Muscle of leg (tissue), 9 donors: Measurements from ENCODE around the gene DDR2. TPM values are rescaled to one million over a fixed set of nuclear protein-coding genes. Genes with fewer than 3 reads are reported as not detected.

Experiments
- polyA plus RNA-seq, 8 donors: library from polyadenylated mRNA; unstranded; fragments of 120-200 nt; gene quantifications; one replicate each; pipeline versions ENCODE4 v1.2.1 to v1.2.3, GENCODE V29; 2013; ENCODE audit warnings: inconsistent platforms in 1 of 8, low replicate concordance in 1 of 8; ENCODE audit not compliant: insufficient read length in 8 of 8, insufficient read depth in 1 of 8
- total RNA-seq: library from RNA; stranded (reverse); fragments of 120-200 nt; gene quantifications from one replicate; pipeline ENCODE4 v1.2.4, GENCODE V29; 2013

The DDR2 gene
- total and polyA plus RNA-seq, 9 donors: 23.7 to 66.4 (median 47.9) TPM

Other genes with a start within 250 kb of the DDR2 start
- gene SH2D1B, start 220.3 kb upstream of the DDR2 start, total RNA-seq: 0.27 TPM
- under 1 TPM in 7 of 8 donors, not detected in 1; 0.14 to 0.39 (median 0.25) TPM for gene SH2D1B, start 220.3 kb upstream of the DDR2 start, polyA plus RNA-seq
- 23.1 TPM for gene UHMK1, start 134.6 kb upstream of the DDR2 start, total RNA-seq
- gene UHMK1, start 134.6 kb upstream of the DDR2 start, polyA plus RNA-seq: 10 to 100 TPM; 17.3 to 26.9 (median 22.4) TPM
- gene UAP1, start 70.7 kb upstream of the DDR2 start, total RNA-seq: 42.2 TPM
- gene UAP1, start 70.7 kb upstream of the DDR2 start, polyA plus RNA-seq: 10 to 100 TPM; 26.5 to 40.1 (median 29.8) TPM
- 7.8 TPM for gene HSD17B7, start 158.2 kb downstream of the DDR2 start, total RNA-seq
- 10 to 100 TPM in 1 of 8 donors, 1 to 10 TPM in 7; 6.2 to 11.7 (median 7.2) TPM for gene HSD17B7, start 158.2 kb downstream of the DDR2 start, polyA plus RNA-seq
- 9.7 TPM for gene CCDC190, start 228.7 kb downstream of the DDR2 start, total RNA-seq
- gene CCDC190, start 228.7 kb downstream of the DDR2 start, polyA plus RNA-seq: 1 to 10 TPM; 2.0 to 7.2 (median 5.5) TPM